Thyroid gland (tissue), 4 donors: ENCODE measurements around the gene CSF2.

ENCODE experiments used
- CTCF ChIP-seq, 6 experiments: fragments of 200-600 bp in 3 of 6; fragments of 450-650 bp in 3 of 6; sonication (generic) in 3 of 6; IDR thresholded peaks; one replicate each; pipeline ENCODE4 v1.5.1; 2016 to 2019; ENCODE audit warnings: antibody characterized with exemption in 6 of 6, mild to moderate bottlenecking in 2 of 6, inconsistent platforms in 1 of 6, moderate library complexity in 1 of 6
- POLR2A ChIP-seq, 2 donors: fragments of 450-650 bp; IDR thresholded peaks; one replicate each; pipeline ENCODE4 v1.6.1; 2017; ENCODE audit warnings: antibody characterized with exemption in 2 of 2, mild to moderate bottlenecking in 2 of 2, moderate library complexity in 1 of 2

- no peak for TF ChIP-seq POLR2A (IDR thresholded peaks at IDR 0.05)
- TF ChIP-seq CTCF (IDR thresholded peaks at IDR 0.05) = no peak
Observed at GRCh38 chr5:132058646-132059042, 14.9 kb upstream of the CSF2 start.
